DMS114 treated with DMSO at 0.1 percent for 48 hours (cell line): ENCODE data around the gene SMPDL3A.

ENCODE experiments used
- DNase-seq: peaks from one replicate; lab custom pipeline; 2025; ENCODE audit not compliant: unreplicated experiment; lab: John Stamatoyannopoulos, UW

The SMPDL3A gene

DNA sequence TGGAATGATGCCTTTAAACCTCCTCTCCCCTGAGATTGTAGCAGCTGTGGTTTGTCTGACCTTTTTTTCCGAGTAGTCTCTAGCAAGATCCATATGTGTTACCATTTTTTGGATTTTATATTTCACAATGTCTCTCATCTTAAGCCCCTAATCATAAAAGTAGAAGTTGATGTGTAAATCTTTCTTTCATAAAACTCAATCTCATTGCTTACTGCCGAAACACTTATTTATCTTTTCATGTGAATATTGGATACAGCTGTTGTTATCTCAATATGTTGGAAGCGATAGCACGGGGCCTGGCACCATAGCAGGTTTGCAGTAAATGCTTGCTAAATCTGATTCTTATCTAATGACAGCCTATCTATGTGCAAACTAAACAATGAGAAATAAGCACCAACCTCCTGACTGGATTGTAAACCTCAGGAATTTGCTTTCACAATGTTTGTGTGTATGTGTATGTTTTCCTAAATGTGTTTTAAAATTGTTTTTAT lies 14.2 kb downstream of the SMPDL3A start:
- no peak for DNase-seq

DNA sequence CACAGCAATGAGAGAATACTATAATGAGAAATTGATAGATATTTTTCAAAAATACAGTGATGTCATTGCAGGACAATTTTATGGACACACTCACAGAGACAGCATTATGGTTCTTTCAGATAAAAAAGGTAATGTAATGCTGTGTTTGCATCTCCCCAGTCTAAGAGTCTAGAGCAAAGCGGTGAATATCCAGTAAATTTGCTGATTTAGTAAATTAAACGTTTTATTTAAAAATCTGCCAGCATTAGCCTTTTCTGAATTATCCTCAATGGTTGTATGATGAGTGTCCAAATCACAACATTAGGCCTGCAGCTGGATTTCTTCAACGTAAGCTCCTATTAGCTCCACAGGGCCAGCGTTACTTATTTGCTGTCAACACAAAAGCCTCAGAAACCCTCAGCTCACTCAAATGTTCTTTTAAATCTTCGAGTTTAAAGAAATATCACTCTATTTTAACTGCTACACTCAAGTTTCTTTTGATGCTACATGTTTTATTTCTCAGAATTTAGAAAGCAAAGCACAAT lies 16.0 kb downstream of the SMPDL3A start:
- no peak for DNase-seq

DNA sequence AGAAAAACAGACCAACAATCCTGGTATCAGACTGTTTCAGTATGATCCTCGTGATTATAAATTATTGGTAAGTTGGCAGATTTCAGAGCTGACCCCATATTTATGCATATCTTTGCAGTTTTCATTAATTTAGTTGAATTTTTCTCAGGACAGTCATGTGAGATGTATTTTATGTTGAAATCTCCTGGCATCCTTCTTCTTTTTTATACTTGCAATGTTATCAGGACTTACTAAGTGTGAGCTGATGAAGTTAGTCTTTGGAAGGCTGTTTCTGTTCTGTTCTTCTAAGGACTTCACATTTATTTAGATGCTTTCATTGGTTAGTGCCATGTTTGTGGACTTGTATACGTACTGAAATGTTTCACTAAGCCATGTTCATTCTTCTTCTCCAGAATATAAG lies 17.2 kb downstream of the SMPDL3A start:
- no peak for DNase-seq

DNA sequence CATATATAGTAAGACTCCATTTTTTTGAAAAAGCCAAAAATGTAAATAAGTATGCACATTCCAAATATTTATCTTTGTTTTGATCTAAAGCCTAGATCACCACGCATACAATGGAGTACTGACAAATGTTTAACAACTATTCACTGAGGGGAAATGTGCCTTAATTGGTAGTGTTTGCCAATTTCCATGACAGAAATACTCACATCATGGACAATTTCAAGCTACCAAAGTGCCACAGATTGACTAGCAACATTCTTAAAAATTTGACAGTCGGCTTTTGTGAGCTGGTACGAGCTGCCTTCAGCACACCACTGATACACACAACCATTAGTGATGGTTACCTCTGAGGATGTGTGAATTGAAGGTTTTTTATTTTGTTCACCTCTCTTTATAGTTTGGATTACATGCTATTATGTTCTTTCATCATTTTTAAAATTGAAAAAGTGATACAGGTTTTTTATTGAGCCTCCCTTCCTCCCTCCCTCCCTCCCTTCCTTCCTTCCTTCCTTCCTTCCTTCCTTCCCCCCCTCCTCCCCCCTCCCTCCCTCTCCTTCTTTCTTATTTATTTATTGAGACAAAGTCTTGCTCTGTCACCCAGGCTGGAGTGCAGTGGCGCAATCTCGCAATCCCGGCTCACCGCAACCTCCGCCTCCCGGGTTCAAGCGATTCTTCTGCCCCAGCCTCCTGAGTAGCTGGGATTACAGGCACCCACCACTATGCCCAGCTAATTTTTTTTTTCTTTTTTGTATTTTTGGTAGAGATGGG lies 19.2 kb downstream of the SMPDL3A start:
- no peak for DNase-seq

DNA sequence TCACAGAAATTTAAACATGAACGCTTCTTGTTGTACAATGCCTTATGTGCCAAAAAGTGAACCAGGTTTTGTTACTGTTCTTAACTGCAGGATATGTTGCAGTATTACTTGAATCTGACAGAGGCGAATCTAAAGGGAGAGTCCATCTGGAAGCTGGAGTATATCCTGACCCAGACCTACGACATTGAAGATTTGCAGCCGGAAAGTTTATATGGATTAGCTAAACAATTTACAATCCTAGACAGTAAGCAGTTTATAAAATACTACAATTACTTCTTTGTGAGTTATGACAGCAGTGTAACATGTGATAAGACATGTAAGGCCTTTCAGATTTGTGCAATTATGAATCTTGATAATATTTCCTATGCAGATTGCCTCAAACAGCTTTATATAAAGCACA lies 19.9 kb downstream of the SMPDL3A start:
- DNase-seq: no peak

DNA sequence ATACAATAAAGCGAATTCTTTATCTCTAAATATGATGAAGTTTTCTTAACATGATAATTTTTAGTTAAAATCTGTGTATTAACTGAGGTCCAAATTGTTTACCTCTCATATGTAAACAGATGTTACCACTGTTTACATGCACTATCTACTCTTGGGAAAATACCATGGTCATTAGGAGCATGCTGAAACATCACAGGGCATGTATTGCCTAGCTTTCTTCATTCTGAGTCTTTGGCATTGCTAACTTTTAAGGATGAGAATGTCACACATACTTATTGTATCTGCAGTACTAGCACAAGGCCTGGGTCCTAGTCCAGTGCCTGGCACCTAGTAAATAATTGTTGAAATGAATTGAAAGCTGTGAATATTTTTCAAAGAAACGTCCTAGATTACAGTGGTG lies 20.6 kb downstream of the SMPDL3A start:
- DNase-seq: no peak

DNA sequence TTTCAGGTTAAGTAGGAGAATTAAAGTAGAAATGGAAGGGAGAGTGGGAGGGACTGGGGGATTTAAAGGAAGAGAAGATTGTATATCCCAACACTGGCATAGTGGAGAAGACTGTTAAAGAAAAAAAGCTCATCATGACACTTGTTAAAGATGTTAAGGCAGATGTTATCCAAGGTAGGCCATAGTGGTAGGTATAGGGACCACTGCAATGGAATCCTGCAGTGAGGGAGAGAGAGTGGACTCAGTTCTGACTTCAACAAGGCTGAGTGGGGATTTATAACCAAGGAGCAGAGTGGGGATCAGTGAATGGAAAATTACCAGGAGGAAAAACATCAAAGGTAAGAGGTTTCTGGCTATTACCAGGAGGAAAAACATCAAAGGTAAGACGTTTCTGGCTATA lies 21.1 kb downstream of the SMPDL3A start:
- no peak for DNase-seq

DNA sequence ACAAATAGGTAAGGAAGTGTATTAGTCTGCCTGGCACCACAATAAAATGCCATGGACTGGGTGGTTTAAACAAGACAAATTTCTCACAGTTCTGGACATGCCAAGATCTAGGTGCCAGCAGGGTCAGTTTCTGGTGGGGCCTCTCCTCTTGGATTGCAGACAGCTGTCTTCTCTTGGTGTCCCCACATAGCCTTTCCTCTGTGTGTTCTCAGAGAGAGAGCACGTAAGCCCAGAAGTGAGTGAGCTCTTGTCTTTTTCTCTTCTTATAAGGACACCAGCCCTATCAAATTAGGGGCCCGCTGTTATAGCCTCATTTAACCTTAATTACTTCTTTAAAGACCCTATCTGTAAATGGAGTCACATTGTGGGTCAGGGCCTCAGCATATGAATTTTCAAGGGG lies 28.3 kb downstream of the SMPDL3A start:
- DNase-seq: no peak

DNA sequence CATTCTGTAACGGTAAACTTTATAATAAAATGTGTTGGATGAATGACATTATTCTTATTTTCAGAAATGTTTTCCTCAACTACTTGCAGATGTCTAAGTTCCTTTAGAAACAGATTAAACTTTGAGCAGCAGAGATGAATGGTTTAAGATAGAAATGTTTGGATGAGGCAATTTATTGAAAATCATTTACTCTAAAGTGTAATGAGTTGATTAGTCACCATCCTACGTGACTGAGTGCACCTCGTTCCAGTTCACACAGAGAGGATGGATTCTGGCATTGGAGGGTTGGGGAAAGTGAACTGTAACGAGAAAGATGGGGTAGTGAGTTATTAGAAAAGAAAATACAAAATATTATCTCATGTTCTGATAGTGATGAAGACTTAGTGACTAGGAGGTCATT lies 28.7 kb downstream of the SMPDL3A start:
- DNase-seq: no peak

DNA sequence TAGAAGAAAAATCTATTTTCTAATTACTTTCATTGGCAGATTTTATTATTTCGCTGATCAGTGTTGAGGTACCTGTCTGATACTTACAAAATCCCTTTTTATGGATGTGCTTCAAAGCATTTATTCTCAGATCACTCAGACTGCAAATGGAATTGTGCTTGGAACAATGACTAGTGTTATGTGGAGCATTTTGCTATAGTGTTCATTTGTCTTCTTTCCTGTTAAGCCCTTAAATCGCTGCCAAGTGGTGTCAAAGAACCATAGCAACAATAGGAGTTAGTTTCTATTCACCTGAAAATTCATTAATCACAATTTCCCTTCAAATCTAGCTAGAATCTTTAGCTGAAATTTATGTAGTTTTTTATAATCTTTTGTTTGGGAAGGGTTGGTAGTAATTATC lies 29.8 kb downstream of the SMPDL3A start:
- DNase-seq: no peak

DNA sequence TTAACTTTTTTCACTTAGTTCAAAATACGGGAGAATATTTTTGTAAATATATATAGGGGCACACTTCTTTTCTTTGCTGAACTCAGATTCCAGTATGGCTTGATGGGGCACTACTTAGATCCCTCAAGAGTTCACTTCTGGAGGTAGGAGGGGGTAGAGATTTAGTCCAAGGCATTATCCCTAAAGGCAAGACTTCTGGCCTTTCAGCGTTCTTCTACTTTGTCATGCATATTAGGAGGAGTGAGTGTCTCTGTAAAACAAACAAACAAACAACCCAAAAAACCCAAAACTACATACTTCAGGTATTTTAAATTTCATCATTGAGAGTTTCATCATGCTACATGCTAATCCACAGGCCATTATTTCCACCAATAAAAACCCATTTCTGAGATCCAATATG lies 32.0 kb downstream of the SMPDL3A start:
- no peak for DNase-seq

DNA sequence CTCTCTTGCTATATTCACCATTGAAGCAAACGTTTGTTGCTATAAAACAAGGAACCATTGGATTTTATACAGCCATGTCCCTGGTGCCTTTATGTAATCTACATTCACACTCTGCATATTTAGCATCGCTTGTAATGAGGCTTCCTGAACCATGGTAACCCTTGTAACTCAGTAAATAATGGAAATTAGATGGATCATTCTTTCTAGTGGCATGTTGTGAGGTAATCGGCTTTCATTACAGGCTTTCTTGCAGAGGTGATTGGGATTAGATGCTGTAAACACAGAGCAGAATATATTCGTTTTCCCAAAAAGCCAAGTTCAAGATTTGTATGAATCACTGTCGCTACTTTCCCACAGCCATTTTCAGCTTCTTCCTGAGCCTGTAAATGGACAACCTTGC lies 36.1 kb downstream of the SMPDL3A start:
- no peak for DNase-seq

DNA sequence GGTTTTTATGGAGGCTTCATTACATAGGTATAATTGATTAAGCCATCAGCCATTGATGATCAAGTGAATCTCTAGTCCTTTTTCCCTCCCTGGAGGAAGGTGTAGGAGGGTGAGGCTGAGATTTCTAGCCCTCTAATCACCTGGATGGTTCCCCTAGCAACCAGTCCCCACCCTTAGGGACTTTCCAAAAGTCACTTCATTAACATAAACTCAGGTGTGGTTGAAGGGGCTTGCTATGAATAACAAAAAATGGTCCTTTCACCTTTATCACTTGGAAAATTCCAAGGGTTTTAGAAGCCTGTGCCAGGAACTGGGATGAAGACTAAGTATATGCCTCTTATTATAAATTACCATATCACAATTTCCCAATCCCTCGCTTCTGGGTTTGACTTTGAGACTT lies 40.4 kb downstream of the SMPDL3A start:
- DNase-seq: no peak

DNA sequence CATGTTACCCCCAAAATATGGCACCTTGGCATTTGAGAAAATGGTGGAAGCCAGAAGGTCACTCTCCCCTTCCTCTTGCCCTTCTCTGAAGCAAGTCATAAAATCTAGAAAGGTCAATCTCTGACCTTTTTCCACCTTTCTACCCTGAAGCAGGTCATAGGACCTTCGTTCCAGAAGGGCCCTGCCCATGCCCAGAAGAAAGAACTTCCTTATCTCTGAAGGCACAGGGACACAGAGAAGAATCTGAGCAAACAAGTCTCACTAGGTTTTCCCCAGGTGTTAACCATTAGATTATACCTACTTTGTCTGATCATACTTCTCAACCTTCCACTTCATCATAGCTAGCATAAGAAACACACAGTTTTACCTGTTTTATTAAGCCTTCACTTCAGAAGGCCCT lies 42.5 kb downstream of the SMPDL3A start:
- no peak for DNase-seq

DNA sequence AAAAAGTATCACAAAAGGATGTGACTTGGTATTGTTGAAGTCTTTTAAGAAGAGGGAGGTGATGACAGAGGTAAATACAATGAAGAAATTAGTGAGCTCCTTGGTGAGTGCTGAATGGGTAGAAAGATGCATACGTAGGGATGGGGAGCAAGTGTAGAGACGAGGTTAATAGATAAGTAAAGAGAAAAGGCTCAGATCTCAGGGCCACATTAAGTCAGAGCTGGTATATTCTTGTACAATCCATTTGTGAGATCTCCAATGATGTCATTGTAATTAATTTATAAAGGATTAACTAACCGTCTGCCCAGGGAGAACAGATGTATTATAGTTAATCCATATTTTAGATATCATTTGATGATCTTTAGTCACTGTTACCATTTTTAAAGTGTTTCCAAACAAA lies 43.4 kb downstream of the SMPDL3A start:
- DNase-seq: no peak

DNA sequence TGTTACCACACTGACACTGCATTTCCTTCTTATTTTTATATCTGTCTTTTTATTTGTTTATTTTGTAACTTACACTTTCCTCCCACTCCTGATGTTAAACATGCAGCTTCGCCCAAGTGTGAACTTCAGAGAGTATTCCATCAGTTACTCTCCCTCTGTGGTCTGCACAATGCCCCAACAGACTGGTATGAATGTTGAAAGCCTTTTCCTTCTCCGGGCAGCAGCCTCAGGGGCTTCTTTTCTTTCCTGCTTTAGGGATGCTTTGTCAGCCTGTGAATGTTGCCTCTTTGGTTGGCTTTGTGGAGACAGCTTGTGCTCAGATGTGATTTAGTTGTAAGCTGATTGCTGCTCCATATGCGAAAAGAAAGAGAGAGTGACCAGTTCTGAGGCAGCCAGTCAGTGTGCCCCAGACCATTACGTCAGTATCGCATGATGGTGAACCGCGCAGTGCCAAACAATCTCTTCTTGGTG lies 44.0 kb downstream of the SMPDL3A start:
- DNase-seq: no peak

DNA sequence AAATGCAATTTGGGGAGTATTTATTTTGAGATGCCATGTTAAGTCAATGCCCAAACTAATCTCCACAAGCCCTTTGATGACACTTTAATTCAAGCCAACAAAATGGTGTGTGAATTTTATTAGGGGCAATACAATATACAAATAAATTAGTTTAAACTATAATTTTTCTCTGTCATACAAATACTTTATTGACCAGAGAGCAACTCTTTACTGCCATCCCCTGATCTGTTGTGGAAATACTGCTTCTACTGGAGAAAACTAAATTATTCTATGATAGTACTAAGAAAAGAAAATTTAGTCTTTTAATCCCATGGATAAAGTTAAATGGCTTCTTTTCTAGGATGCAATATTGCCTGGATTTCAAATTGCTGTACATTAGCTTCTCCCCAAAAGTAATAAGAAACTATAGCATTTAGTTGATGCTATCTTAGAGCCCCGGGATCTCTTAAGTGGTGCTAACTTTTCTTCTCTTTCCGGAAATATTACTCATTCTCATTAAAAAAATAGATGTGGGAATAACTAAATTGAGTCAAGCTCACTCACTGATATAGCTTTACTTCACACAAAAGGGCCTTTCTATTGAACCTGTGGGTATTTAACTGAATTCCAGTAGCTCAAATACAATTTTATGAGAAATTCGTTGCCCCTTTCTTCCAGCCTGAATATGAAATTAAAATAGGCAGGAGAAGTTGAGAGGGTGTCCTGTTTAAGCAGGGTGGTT lies 49.2 kb downstream of the SMPDL3A start:
- DNase-seq: no peak

DNA sequence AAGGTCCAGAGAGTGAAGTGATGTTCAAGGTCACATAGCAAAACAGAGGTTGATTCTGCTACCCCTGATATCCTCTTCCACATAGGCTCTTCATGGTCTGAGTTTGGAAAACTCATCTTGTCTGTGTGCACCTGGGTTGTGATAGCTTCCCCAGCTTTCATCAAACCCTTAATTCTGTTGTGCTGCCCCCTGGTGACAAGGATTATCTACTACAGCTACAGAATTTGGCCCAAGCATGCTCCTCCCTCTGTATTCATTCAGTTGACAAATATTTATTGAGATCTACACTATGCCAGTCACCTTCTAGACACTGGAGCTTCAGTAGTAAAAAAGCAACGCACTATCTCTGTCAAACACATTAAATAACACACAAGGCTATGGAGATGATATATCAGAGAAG lies 50.4 kb downstream of the SMPDL3A start:
- DNase-seq: peak; percentile 14

DNA sequence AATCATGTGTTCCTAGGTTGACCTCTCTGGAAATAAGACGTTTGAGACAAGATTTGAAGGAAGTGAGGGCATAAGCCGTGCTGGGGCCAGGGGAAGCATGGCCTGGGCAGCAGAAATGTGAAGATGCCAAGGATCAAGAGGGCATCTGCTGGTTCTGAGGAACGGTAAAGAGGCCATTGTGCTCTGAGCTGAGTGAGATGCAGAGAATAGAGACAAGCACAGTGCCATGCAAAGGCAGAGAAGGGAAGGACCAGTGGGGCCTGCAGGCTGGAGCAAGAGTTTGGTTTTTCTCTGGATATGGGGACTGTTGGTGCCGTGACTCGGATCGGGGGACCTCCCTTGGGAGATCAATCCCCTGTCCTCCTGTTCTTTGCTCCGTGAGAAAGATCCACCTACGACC lies 50.8 kb downstream of the SMPDL3A start:
- DNase-seq: no peak

DNA sequence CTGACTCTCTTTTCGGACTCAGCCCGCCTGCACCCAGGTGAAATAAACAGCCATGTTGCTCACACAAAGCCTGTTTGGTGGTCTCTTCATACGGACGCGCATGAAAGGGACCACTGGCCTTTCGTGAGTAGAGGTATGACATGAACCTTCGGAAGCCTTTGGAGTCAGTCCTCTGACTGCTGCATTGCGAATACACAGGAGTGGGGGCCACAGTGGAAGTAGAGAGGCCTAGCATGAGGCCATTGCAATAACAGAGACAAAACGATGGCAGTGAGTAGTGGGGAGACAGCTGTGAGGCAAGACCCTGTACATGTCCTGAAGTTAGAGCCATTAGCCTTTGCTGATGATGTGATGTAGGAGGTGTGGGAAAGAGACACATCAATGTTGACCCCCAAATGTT lies 56.4 kb downstream of the SMPDL3A start:
- no peak for DNase-seq

DNA sequence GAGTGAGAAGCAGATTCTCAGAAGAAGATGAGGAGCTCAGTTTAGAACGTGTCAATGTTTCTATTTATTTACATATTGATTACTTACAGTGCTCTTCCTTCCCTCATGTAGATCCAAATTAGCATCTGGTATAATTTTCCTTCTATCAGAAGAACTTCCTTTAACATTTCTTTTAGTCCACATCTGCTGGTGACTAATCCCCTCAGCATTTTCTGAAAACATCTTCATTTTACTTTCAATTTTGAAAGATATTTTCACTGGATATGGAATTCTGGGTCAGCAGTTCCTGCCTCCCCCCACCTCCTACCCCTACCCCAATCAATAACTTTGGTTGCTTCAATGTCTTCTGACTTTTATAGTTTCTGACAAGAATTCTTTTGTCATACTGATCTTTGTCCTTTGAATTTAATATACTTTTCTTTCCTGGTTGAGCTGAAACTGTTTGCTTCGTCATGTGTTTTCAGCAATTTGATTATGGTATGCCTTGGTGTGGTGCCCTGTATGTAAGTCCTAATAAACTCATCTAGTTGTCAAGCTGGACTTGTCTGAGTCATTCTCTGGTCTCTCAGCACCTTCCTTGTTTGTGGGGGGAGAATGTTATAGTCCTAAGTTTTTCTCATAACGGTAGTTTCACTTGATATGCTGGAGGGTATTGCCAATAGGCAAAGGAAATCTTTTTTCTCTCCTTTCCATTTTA lies 57.0 kb downstream of the SMPDL3A start:
- no peak for DNase-seq
